Adipocyte (in vitro differentiated cells): ENCODE measurements around the gene DMKN.

Experiments
- DNase-seq: peaks from one replicate; pipeline ENCODE4 v3.0.0-alpha.2; 2015; ENCODE audit warnings: low read depth
- H3K27me3 ChIP-seq: replicated peaks from 2 replicates; pipeline ENCODE4 v1.7.0; 2013; ENCODE audit warnings: mild to moderate bottlenecking, low read length, moderate library complexity; ENCODE audit not compliant: control insufficient read depth, insufficient read depth
- H3K36me3 ChIP-seq: 2 replicates; pipeline ENCODE4 v1.7.0; 2013; ENCODE audit warnings: low read length, mild to moderate bottlenecking, moderate library complexity; ENCODE audit not compliant: control insufficient read depth, insufficient read depth, severe bottlenecking
- H3K4me1 ChIP-seq: 2 replicates; pipeline ENCODE4 v1.7.0; 2013; ENCODE audit warnings: mild to moderate bottlenecking, low read length, moderate library complexity; ENCODE audit not compliant: control insufficient read depth, insufficient read depth
- H3K4me3 ChIP-seq: 2 replicates; pipeline ENCODE4 v1.7.0; 2013; ENCODE audit warnings: mild to moderate bottlenecking, low read length, moderate library complexity
- H3K9ac ChIP-seq: 2 replicates; pipeline ENCODE4 v1.7.0; 2013; ENCODE audit warnings: mild to moderate bottlenecking, low read length, moderate library complexity
- H3K9me3 ChIP-seq: 2 replicates; pipeline ENCODE4 v1.7.0; 2013; ENCODE audit warnings: mild to moderate bottlenecking, low read length, moderate library complexity; ENCODE audit not compliant: control insufficient read depth

Gene DMKN

GRCh38 chr19:35545855-35546381, 32.5 kb upstream of the DMKN start:
- peak overlapping the region; percentile 98 for H3K9ac ChIP-seq

GRCh38 chr19:35545001-35545854, 31.8 kb upstream of the DMKN start, which contains the start of gene TMEM147:
Gene TMEM147, plus strand, starts transcription at chr19:35545626. Its CDS starts 114 bp downstream, at chr19:35545740.
- no peaks in the 10 kb centered on the region for H3K27me3 ChIP-seq
- peak within 1 kb of the TSS; percentile 98 for H3K9ac ChIP-seq
- H3K9me3 ChIP-seq: no peaks in the 10 kb centered on the region
- H3K4me1 ChIP-seq: peaks cover 19% of the 10 kb centered on the region
- peaks cover 8% of the 10 kb centered on the region for H3K36me3 ChIP-seq
- peak within 1 kb of the TSS; percentile 97 for H3K4me3 ChIP-seq
- DNase-seq: peak; percentile 96

More at GRCh38 chr19:35545855-35546381, 32.5 kb upstream of the DMKN start:
- Histone ChIP-seq H3K36me3 (peaks cover 4% of the 10 kb centered on the region), H3K4me3 (peak overlapping the region; percentile 97), H3K9me3 (no peaks in the 10 kb centered on the region), H3K4me1 (peaks cover 19% of the 10 kb centered on the region), H3K27me3 (no peaks in the 10 kb centered on the region)
- DNase-seq: peak; percentile 61

- Histone ChIP-seq H3K27me3 (no peaks in the 10 kb centered on the region), H3K9me3 (no peaks in the 10 kb centered on the region), H3K36me3 (peaks cover 11% of the 10 kb centered on the region), H3K9ac (peak overlapping the region; percentile 98), H3K4me3 (peak overlapping the region; percentile 97), H3K4me1 (peaks cover 19% of the 10 kb centered on the region)
- no peak for DNase-seq
Observed at GRCh38 chr19:35544110-35544802, 30.8 kb upstream of the DMKN start.

- peaks cover 11% of the 10 kb centered on the region for H3K36me3 ChIP-seq
Observed at GRCh38 chr19:35543280-35544109, 30.0 kb upstream of the DMKN start.

GRCh38 chr19:35542209-35542608, 28.8 kb upstream of the DMKN start:
- H3K4me3 ChIP-seq: no peak overlapping the region
- no peak overlapping the region for H3K9ac ChIP-seq
- no peaks in the 10 kb centered on the region for H3K9me3 ChIP-seq
- H3K36me3 ChIP-seq: peaks cover 11% of the 10 kb centered on the region
- H3K4me1 ChIP-seq: peaks cover 19% of the 10 kb centered on the region
- DNase-seq: no peak
- H3K27me3 ChIP-seq: no peaks in the 10 kb centered on the region

More at GRCh38 chr19:35543280-35544109, 30.0 kb upstream of the DMKN start:
- H3K9me3 ChIP-seq: no peaks in the 10 kb centered on the region
- no peaks in the 10 kb centered on the region for H3K27me3 ChIP-seq
- H3K4me3 ChIP-seq: peak overlapping the region; percentile 97
- no peak overlapping the region for H3K9ac ChIP-seq
- no peak for DNase-seq
- H3K4me1 ChIP-seq: peaks cover 19% of the 10 kb centered on the region

GRCh38 chr19:35540356-35540927, 27.0 kb upstream of the DMKN start:
- Histone ChIP-seq H3K9ac (no peak overlapping the region), H3K27me3 (no peaks in the 10 kb centered on the region), H3K9me3 (no peaks in the 10 kb centered on the region), H3K4me1 (peaks cover 9% of the 10 kb centered on the region), H3K4me3 (no peak overlapping the region), H3K36me3 (peaks cover 7% of the 10 kb centered on the region)
- no peak for DNase-seq

GRCh38 chr19:35539850-35540249, 26.4 kb upstream of the DMKN start:
- Histone ChIP-seq H3K4me3 (no peak overlapping the region), H3K36me3 (peaks cover 7% of the 10 kb centered on the region), H3K9me3 (no peaks in the 10 kb centered on the region), H3K9ac (no peak overlapping the region), H3K4me1 (peaks cover 9% of the 10 kb centered on the region), H3K27me3 (no peaks in the 10 kb centered on the region)
- no peak for DNase-seq

- DNase-seq: no peak
- Histone ChIP-seq H3K27me3 (no peaks in the 10 kb centered on the region), H3K9ac (no peak overlapping the region), H3K4me1 (peaks cover 5% of the 10 kb centered on the region), H3K36me3 (peaks cover 7% of the 10 kb centered on the region), H3K4me3 (no peak overlapping the region), H3K9me3 (no peaks in the 10 kb centered on the region)
Observed at GRCh38 chr19:35539314-35539713, 25.9 kb upstream of the DMKN start.

GRCh38 chr19:35534803-35535480, 21.5 kb upstream of the DMKN start:
- H3K9ac ChIP-seq: no peak overlapping the region
- no peaks in the 10 kb centered on the region for H3K9me3 ChIP-seq
- H3K36me3 ChIP-seq: peaks cover 1% of the 10 kb centered on the region
- H3K4me3 ChIP-seq: no peak overlapping the region
- peaks cover 2% of the 10 kb centered on the region for H3K27me3 ChIP-seq
- peaks cover 10% of the 10 kb centered on the region for H3K4me1 ChIP-seq
- no peak for DNase-seq

GRCh38 chr19:35533822-35534392, 20.5 kb upstream of the DMKN start:
- no peak overlapping the region for H3K9ac ChIP-seq
- peaks cover 2% of the 10 kb centered on the region for H3K27me3 ChIP-seq
- peaks cover 10% of the 10 kb centered on the region for H3K4me1 ChIP-seq
- no peak for DNase-seq
- no peaks in the 10 kb centered on the region for H3K36me3 ChIP-seq
- peak overlapping the region; percentile 52 for H3K4me3 ChIP-seq
- no peaks in the 10 kb centered on the region for H3K9me3 ChIP-seq
